DMS53 (cell line): Measurements from ENCODE around the gene C17orf114.
"Not testable (repeated sequence)": the region's sequence is repeated elsewhere in the genome, so short reads cannot be mapped to it uniquely, and the experiment has no call there.

Experiments
- DNase-seq: peaks from one replicate; lab custom pipeline; 2025; lab: John Stamatoyannopoulos, UW

C17orf114 gene

DNA sequence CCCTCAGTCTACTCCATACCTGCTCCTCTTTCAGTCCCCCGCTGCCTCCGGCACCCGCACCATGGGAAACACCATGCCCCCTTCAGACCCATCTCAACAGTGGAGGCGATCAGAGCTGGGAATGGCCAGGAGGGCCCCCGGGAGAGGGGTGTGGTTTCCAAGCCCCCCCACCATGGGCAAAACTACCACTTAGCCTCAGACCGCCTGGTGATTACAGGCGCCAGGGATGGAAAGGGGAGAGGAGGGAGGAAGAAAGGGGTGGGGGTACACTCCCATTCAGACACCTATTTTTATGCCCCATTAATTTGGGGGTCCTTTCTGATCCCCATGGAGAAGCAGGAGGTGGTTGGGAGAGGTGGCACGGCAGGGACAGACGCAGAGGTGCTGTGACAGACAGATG is at the start of gene C17orf114:
C17orf114 (minus strand) TSS at position 101 of the 400 bp plus-strand sequence.
- DNase-seq, result no peak

DNA sequence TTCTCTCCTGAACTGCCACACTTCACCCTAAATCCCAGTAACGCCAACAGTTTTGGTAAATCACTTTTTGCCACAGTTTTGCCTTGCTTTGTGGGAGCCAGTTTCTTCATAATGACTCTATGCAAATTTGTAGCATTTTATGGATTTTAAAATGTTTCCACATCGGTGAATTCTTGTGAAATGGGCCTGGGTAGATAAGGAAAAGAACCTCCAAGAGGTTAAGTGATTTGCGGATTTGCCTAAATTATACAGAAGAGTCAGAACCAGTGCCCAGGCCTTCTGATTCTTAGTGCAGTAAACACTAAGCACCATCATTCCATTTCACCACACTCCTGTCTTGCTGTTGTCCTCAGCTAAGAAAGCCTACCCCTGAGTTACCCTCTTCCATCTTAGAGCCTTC is 49.0 kb upstream of the C17orf114 start:
- no peak for DNase-seq

DNA sequence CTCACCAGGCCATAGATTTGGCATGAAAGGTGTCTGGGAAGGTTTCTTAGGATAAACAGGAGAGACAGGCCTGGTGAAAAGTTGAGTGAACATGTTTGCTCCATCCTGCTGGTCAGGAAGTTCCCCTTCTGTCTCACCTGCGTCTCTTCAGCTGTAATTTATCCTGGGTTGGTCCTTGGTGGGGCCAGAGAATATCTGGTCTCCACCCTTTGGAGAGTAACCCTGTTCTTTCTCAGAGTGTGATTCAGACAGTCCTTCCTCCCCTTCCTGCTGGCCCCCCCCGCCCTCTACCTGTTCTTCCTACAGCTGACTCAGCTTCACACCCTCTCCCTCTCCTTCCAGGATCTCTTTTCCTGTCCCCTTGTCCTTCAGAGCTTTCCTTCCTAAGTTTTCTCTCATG is 48.1 kb upstream of the C17orf114 start:
- no peak for DNase-seq

DNA sequence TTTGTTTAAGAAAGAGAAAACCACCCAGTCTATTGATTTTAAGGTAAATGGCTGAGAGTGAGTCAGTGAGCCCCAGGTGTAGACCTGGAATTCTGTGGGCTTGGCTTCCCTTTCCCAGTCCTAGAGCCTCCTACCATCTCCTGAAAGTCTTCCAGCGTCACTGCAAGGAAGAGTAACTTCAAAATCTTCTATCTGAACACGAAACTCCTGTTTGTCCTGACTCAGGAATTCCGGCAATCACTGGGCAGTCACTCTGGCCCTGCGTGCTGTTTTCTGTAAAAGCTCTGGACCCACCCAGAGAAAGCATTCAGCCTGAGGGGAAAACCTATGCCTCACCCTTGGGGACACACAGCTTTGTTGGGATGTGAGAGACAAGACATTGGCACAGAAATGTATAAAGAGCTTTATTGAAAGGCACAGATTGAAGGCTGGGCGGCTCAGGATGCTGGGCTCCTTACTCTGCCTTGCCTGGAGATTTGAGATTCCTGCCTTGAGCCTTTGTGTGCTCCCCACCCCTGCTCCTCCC is 46.9 kb upstream of the C17orf114 start:
- no peak for DNase-seq

DNA sequence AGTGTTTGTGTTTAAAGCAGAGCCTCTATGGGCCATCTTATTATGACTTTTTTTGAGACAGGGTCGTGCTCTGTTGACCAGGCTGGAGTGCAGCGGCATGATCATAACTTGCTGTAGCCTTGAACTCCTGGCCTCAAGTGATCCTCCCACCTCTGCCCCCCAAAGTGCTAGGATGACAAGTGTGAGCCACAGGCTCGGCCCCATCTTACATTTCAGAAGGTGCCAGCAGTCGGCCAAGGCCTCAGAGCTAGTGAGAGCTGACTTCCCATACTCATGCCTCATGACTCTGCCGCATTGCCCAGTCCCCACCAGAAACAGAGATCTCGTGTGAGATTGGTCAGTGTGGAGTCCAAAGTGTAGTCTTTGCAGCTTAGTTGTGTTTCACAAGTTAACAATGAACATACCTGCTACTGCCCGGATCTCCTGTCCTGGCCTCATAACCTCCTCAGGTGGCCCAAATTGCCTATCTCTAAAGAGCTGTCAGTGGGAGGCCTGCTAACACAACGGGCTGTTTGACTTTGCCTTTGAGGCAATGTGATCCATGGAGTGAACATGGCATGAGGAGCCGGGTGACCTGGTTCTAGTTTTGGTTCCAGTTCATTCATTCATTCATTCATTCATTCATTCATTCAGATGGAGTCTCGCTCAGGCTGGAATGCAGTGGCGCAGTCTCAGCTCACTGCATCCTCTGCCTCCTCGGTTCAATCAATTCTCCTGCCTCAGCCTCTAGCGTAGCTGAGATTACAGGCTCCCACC is 44.7 kb upstream of the C17orf114 start:
- no peak for DNase-seq

DNA sequence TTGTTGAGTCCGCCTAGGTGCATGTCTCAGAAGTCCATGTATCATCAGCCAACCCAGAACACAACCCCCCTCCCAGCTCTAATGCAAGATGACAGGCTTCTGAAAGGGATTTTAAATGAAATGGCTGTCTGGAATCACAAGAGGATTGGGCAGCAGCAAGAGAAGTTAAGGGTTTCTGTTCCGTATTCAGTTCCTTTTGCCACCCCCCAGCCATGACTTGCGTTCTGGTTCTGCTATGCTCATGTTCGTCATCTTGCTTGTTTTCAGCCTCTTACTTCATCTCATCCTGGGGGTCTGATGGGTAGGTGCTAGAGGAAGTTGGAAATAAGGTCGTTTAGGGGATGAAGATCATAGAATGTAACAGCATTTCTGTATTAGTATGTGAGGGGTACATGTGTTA is 43.0 kb upstream of the C17orf114 start:
- DNase-seq, result no peak

DNA sequence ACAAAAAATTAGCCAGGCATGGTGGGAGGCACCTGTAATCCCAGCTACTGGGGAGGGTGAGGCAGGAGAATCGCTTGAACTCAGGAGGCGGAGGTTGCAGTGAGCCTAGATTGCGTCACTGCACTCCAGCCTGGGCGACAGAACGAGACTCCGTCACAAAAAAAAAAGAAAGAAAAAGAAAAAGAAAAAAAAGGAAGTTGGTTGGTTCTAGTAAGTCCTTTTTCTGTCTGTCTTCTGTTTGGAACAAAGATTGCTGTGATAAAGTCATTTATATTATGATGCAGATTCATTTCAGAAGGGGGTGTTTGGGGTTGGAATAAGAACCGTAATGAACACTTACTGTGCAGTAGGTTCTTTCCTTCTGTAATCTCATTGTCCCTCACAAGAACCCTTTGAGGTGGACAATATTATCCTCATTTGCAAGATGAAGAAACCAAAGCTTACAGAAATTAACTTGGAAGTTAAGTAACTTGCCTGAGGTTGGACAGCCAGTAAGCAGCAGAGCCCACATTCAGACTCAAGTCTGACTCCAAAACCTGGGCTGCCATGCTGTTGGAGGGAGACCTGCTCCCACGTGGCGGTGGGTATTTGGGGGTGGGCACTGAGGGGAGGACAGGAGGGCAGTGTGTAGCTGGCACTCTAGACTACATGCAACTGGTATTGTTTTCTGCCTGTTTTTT is 41.3 kb upstream of the C17orf114 start:
- DNase-seq, result no peak

DNA sequence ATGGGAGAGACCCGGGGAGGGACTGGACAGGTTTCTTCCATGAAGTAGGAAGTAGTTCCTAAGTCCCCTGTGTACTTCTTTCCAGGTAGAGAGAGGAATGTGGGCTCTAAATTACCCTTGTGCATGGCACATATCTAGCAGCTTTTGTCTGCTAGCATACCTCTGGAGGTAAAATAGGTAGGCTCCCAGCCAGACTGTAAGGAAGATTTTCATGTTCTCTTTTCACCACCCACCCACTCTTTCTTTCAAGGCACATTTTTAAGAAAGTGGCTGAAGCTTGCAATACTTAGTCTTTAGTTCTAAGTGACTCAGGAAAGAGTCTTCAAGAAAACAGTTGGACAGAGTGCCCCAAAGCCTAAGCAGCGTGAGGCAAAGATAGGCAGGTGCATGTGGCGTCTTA is 40.2 kb upstream of the C17orf114 start:
- no peak for DNase-seq

DNA sequence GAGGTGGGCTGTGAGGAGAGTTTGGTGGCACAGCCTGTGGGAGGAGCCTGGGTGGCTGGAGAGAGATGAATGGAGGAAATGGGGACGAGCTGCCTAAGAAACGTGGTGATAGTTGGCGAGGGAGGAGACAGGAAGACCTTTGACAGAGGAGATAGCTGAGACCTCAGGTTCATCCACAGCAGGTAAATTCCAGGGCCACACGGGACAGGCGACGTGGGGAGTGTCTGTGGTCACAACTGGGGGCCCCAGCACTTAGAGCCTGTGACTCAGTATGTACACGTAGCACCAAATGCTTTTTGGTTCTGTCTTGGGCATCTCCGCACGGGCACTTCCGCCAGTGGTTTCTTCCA is 38.7 kb upstream of the C17orf114 start:
- no peak for DNase-seq

DNA sequence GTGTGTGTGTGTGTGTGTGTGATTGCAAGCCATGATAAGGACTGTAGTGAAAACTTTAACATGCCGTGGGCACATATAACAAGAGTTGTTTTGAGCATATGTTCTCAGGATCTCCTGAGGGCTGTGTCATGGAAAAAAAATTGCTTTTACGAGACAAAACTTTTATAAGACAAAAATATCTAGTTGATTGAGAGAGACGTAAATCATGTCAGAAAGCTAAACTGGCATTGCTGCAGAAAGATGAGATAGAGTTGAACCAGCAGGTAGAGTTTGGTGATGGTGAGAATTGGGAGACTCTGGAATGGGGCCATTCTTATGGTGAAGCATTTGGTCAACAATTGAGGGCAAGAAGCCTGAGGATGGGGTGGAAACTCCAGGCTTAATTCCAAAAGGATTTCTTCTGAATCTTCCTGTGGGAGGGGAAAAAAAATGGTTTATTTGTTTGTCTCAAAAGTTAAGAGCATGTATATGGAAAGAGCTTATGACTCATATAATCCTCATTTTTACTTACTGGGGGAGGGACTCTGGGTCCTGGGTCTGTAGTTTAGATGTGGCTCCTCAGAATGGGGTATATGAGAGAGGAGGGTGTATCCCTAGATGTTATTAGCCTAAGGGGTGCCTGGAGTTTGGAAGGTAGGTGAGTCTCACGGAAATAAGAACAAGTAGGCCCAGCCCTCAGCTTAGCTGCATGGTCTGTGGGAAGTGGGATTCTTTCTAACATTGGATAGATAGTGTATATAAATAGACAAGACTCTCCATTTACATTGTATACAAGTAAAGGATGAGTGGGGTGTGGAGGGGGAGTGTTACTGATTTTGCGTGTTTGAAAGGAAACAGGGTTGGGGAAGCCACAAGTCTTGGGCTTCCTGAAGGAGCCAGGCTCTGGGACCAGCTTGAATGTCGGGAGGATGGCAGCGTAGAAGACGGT is 38.1 kb upstream of the C17orf114 start:
- no peak for DNase-seq

DNA sequence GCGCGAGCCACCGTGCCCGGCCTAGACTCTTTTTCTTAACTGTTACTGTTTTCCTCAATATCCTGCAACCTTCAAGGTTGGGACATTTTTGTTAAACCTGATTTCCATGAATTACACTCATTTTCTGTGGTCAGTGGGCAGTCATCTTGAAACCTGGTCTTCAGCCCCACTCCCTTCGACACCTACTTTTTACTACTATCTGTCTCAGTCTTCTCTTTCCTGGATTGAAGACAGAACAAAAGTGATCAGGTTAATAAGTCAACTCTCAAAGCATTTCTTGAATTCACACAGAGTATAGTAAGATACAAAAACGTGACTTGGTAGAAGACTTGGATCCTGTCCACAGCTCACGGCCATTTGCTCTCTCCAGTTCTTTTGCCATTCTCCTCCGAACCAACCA is 37.1 kb upstream of the C17orf114 start:
- DNase-seq, result no peak

DNA sequence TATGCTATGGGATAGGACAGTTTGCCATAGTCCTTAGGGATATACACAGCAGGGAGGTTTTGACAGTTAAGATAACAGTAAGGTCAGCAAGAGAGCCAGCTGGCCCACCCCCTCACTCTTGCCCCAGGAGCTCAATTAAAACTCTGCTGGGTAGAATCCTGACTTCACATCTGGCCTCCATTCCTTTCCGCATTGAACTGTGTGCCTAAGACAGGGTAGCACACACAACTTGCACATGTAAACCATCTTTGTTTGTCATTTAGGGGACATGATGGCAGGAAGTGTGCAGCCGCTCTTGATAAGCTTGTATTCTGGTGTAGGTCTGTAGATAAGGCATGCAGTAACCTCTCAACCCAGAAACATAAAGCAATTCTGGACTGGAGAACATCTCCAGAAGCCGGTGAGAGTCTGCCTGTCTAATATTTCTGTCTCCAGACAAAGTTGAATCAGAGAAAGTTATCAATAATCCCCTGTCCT is 36.2 kb upstream of the C17orf114 start:
- DNase-seq, result no peak

DNA sequence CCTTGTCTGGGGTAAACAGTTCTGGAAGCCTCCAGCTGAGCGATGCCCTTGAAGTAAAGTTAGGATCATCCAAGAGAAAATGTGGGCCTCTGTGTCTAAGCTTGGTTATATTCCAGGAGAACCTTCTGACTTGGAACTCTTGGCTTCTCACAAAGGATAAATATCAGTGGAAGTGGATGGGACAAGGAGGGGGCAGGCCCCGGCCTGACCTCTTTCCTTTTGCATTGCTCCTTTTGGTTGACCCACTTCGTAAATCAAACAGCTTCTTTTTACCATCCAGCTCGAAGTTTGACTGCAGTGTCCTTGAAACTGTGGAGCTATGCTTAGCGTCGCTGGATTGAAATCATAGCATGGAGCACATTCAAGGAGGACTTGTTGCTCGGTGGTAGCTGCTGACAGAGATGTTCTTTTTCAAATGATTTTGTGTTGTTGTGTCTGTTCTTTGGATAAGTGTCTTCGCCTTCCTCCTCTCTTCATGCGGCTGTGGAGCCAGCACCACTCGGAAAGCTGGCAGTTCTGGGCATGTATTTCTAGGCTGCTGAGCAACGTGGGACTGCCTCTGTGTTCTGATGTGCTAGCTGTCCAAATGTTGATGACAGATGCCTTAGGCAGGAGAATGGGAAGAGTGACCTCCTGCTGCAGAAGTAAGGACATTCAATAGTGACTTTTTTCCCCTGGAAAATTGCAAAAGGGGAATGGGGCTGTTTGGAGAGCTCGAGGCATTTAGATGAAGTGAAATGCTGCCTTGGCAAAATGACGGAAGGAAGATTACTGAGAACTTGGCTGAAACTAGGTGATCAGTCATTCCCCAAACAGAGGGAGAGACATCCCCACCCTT is 35.6 kb upstream of the C17orf114 start:
- no peak for DNase-seq

DNA sequence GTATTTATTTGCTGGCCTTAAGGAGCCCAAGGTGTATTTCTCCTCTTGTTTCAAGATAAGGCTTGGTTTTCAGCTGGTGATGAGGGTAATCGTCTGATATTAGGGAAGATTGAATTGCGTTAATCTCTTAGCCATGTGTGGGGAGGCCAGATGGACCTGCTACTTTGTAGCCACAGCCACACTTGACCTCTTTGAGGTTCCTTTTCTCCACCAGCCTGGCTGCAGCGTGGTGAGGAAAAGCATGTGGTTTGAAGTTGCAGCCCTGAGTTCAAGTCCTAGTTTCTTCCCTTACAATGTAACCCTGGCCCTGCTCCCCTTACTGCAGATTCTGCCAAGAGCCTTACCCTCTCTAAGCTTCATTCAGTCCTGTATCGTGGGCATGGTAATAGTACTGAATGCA is 34.1 kb upstream of the C17orf114 start:
- DNase-seq, result no peak

DNA sequence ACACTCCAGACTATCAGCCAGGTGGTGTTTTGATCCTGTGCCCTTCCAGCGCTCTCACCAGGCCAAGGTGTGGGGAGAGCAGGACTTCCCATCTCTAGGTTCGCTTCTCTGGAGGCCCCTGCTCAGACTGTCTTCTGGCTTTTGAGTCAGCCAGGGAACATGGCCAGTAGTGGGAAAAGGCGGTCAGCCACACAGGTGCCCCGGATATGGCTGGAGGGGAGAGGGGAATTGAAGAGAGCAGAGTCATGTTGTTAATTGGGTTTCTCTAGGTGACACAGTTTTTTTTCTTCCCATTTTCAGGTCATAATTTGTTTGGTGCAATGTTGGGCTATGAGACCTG is 32.5 kb upstream of the C17orf114 start:
- peak; percentile 56 for DNase-seq

DNA sequence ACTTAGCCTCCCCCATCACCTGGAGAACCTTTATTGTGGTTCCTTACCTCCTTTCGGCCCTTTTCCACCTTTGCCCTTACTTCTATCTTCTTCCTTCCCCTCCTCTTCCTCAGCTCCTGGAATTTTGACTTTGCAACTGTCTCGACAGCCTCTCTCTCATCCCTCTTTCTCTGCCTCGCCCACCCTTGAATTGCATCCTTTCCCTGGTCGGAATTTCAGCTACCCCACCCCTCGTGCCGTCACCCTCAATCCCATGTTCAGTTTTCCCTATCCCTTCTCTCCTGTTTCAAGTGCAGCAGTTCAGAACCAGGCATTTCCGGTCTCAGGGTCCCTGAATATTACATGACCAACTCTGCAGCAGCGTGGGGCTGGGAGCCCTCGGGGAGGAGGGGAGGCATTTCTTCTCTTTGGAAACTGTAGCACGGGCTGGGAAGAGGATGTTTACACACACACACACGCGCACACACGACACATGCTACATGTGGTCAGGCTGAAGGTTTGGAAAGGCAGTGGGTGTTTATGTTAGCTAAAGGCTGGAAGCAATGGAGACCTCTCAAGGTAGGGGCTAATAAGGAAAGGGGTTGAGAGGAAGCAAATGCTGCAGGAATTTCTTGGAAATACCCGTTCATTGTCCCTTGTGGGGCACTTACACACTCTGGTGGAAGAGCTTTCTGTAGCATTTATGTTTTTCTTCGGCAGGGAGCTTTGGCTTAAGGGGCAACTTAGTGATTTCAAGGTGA is 32.0 kb upstream of the C17orf114 start:
- DNase-seq, result peak; percentile 62

DNA sequence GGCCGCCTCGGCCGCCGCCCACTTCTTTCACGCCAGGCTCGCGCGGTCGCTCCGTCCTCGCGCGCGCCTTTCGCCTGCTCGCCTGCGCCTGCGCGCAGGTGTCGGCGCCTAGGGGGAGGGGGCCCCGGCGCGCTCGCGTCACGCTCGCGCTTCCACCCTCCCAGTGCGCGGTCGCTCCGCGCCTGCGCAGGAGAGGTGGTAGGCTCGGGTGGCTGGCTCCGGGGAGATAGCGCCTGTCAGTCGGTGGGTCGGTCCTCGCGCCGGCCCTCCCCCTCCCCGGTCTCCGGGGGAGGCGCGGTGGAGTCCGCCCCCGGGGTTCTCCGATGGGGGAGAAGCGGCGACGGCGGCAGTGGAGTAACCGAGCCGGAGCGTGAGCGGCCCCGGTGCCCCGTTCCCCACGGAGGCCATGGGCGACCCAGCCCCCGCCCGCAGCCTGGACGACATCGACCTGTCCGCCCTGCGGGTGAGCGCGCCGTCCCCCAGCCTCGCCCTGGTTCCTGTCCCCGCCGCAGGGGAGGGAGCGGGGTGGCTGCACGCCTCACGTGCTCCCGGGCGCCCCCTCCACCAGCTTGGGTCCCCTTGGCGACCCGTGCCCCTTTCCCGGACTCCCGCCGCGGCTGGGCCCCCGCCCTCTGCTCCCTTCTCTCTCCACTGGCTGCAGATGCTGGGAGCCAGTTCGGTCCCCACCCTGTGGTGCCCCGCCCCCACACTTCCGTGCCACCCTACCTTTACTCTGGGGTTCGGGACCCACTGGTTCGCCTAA is 31.2 kb upstream of the C17orf114 start, which contains the start of gene MINK1:
MINK1 (plus strand) TSS at position 163 of the 763 bp plus-strand sequence; CDS start at position 407, 244 bp downstream.
- peak; percentile 96 for DNase-seq

DNA sequence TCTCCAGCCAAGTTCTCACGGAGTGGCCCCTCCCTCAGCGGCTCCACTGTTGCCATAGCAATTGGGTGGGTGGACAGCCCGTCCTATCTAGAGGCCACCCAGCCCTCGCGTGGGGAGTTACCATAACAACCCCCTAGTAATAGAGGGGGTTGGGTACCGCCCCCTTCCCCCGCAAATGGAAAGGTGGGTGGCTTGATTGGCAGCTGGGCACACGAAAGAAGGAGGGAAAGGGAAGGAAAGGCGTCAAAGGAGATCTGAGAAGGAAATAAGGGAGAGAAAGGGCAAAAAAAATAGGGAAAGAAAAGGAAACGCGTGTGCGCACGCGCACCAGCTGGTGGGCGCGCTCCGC is 30.7 kb upstream of the C17orf114 start:
- DNase-seq, result not testable (repeated sequence)

DNA sequence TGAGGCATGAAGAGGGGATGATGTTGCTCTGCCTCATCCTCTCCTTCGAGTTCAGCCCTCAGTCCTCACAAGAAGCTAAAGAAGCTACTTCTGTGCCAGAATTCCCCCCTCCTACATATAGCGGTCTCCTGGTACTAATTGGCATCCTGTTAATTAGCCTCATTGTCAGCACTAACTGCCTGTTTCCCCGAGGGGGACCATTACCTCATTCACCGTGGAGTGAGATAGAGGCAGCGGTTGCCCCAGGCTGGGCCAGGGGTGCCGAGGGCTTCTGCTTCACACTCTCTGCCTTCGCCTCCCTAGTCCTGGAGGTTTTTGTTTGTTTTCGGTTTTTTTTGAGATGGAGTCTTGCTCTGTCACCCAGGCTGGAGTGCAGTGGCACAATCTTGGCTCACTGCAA is 25.3 kb upstream of the C17orf114 start:
- no peak for DNase-seq
